OCI-LY7 (cell line): ENCODE measurements around the gene ASB1. TPM values are rescaled to one million over a fixed set of nuclear protein-coding genes. Genes with fewer than 3 reads are reported as not detected.

Experiments used
- BruUV-seq: library from RNA; stranded (reverse); fragments of 400-500 nt; replicated peaks from 2 replicates; lab custom pipeline; 2021; lab: Mats Ljungman, UMichigan
- CTCF ChIA-PET: fragments of 300-600 bp; sonication (Branson Sonifier 250); formaldehyde crosslinking; loops from one replicate; lab custom pipeline; 2022; ENCODE audit warnings: antibody characterized with exemption; ENCODE audit not compliant: unreplicated experiment; lab: Charles Lee
- POLR2A ChIA-PET: fragments of 300-600 bp; sonication (Branson Sonifier 250); formaldehyde crosslinking; loops from one replicate; lab custom pipeline; 2022; ENCODE audit warnings: antibody characterized with exemption; lab: Charles Lee
- DNase-seq: peaks from one replicate; pipeline ENCODE4 v3.0.0-alpha.2; 2015; ENCODE audit warnings: low spot score
- H2AFZ ChIP-seq: fragments of 200-600 bp; sonication (generic), shearing (Covaris generic); 2 replicates; pipeline ENCODE4 v1.6.1; 2014; ENCODE audit warnings: mild to moderate bottlenecking, antibody characterized with exemption, low read length, moderate library complexity
- H3K27ac ChIP-seq: fragments of 200-600 bp; sonication (generic); 2 replicates; pipeline ENCODE4 v1.5.1; 2014; ENCODE audit warnings: mixed run types, low read depth, mild to moderate bottlenecking, moderate library complexity, low read length, inconsistent platforms; ENCODE audit not compliant: poor library complexity, severe bottlenecking
- H3K36me3 ChIP-seq: fragments of 200-600 bp; sonication (generic); 2 replicates; pipeline ENCODE4 v1.6.1; 2014; ENCODE audit warnings: mild to moderate bottlenecking, antibody characterized with exemption, low read length, moderate library complexity, mixed read lengths; ENCODE audit not compliant: insufficient read depth
- H3K4me1 ChIP-seq: fragments of 200-600 bp; sonication (generic); 2 replicates; pipeline ENCODE4 v1.5.1; 2014; ENCODE audit warnings: mild to moderate bottlenecking, low read length; ENCODE audit not compliant: insufficient read depth, poor library complexity, severe bottlenecking
- H3K4me2 ChIP-seq: fragments of 200-600 bp; sonication (generic); 2 replicates; pipeline ENCODE4 v1.6.1; 2014; ENCODE audit warnings: mild to moderate bottlenecking, low read length
- H3K4me3 ChIP-seq: fragments of 200-600 bp; sonication (generic); 2 replicates; pipeline ENCODE4 v1.5.1; 2014; ENCODE audit warnings: mild to moderate bottlenecking, low read depth, low read length; ENCODE audit not compliant: poor library complexity, severe bottlenecking
- H3K79me2 ChIP-seq: fragments of 200-600 bp; sonication (generic); 2 replicates; pipeline ENCODE4 v1.6.1; 2016; ENCODE audit warnings: low read depth, mild to moderate bottlenecking, low read length, moderate library complexity, mixed read lengths; ENCODE audit not compliant: insufficient read depth
- H3K9me2 ChIP-seq: fragments of 200-600 bp; sonication (generic); 2 replicates; pipeline ENCODE4 v1.6.1; 2016; ENCODE audit warnings: mild to moderate bottlenecking, low read length, mixed read lengths; ENCODE audit not compliant: insufficient read depth
- H3K9me3 ChIP-seq: fragments of 200-600 bp; sonication (generic); 2 replicates; pipeline ENCODE4 v1.6.1; 2014; ENCODE audit warnings: mild to moderate bottlenecking, mixed run types, low read length, mixed read lengths
- H4K20me1 ChIP-seq: fragments of 200-600 bp; sonication (generic); 2 replicates; pipeline ENCODE4 v1.6.1; 2014; ENCODE audit warnings: mild to moderate bottlenecking, antibody characterized with exemption, low read length, moderate library complexity, mixed read lengths; ENCODE audit not compliant: insufficient read depth
- EZH2phosphoT487 ChIP-seq: fragments of 200-600 bp; sonication (generic); IDR thresholded peaks from 2 replicates; pipeline ENCODE4 v1.6.1; 2018; ENCODE audit warnings: low read depth, borderline replicate concordance, mild to moderate bottlenecking, mixed run types, antibody characterized with exemption, low read length, moderate library complexity, mixed read lengths
- intact Hi-C: fragments of 100-400 bp; cut with micrococcal nuclease; formaldehyde crosslinking; loops from one replicate; pipeline ENCODE4 v1.10.0; 2022; ENCODE audit not compliant: unreplicated experiment
- total RNA-seq, 2 experiments: library from RNA; depleted of rRNA in 1 of 2; stranded (reverse); fragments of >200 nt in 1 of 2; shearing (Covaris generic) in 1 of 2; gene quantifications; 2 replicates each; pipeline ENCODE4 v1.2.3, GENCODE V29; 2014 to 2022
- TF ChIP-seq, protein P1 (sequence below): fragments of 200-600 bp; sonication (generic); conservative IDR thresholded peaks from 2 replicates; pipeline ENCODE4 v1.5.1; 2014; ENCODE audit warnings: mild to moderate bottlenecking, antibody characterized with exemption, low read length, moderate library complexity, mixed read lengths

Gene ASB1
- total RNA-seq, 2 experiments from 2014 or later: 19.4 to 37.7 TPM

DNA sequence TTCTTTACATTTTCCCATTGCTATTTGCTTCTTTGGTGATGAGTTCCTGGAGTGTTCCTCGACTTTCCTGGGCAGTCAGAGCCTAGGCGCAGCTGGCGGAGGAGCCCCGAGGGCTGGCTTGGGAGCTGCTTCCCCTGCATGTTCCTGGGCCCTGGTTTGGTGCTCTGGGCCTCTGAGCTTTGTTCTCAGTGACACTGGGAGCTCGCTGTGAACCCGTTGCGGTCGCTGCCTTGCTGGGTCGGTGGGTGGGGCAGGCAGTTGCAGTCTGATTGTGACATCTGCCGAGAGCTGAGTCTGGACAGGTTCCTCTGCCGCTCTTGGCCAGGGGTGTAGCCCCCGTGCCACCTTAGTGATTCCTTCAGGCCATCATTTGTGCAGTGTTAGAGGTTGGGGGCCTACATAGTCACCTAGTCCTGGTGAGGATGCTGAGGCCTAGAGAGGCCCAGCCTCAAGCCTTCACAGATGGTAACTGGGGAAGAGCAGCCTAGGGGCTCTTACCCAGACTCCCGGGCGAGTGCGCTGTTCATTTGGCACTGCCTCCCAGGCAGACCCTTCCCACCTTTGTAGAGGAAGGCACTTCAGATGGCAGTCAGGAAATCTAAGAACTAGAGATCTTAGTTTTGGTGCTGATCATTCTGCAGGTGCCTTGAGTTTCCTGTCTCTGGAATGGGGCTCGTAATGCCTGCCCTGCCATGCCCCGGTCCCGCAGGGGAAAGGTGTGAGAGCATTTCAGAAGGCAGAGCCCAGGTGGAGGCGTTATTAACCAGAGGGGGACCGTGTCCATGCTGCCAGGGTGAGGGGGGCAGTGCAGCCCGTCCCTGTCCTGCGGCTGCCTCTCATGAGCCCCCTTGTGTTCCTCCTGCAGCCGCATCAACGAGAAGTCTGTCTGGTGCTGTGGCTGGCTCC lies 8.4 kb downstream of the ASB1 start:
- H3K27ac ChIP-seq: no peak overlapping the region
- H3K4me3 ChIP-seq: no peak overlapping the region
- peaks cover 34% of the 10 kb centered on the region; the same call in 1 of the 2 replicates for H3K79me2 ChIP-seq
- intact Hi-C loops: no loop called here
- H2AFZ ChIP-seq: no peak overlapping the region
- TF ChIP-seq EZH2phosphoT487: no peak
- TF ChIP-seq, protein P1, sequence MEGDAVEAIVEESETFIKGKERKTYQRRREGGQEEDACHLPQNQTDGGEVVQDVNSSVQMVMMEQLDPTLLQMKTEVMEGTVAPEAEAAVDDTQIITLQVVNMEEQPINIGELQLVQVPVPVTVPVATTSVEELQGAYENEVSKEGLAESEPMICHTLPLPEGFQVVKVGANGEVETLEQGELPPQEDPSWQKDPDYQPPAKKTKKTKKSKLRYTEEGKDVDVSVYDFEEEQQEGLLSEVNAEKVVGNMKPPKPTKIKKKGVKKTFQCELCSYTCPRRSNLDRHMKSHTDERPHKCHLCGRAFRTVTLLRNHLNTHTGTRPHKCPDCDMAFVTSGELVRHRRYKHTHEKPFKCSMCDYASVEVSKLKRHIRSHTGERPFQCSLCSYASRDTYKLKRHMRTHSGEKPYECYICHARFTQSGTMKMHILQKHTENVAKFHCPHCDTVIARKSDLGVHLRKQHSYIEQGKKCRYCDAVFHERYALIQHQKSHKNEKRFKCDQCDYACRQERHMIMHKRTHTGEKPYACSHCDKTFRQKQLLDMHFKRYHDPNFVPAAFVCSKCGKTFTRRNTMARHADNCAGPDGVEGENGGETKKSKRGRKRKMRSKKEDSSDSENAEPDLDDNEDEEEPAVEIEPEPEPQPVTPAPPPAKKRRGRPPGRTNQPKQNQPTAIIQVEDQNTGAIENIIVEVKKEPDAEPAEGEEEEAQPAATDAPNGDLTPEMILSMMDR: no peak
- DNase-seq: no peak
- no peaks in the 10 kb centered on the region for H3K4me1 ChIP-seq
- no peaks in the 10 kb centered on the region for H3K9me3 ChIP-seq
- CTCF ChIA-PET: no interaction called here
- H3K4me2 ChIP-seq: no peak overlapping the region
- POLR2A ChIA-PET: no interaction called here
- H4K20me1 ChIP-seq: no peaks in the 10 kb centered on the region
- no peaks in the 10 kb centered on the region for H3K9me2 ChIP-seq
- H3K36me3 ChIP-seq: peaks cover 75% of the 10 kb centered on the region
- BruUV-seq: no TSS peak

DNA sequence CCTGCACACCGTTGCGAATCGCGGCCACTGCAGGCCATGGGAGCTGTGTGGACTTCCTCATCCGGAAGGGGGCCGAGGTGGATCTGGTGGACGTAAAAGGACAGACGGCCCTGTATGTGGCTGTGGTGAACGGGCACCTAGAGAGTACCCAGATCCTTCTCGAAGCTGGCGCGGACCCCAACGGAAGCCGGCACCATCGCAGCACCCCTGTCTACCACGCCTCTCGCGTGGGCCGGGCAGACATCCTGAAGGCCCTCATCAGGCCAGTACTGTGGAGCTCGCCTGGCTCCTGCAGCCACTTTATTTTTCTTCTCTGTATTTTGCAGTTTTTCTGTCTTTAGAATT lies 9.0 kb downstream of the ASB1 start:
- TF ChIP-seq EZH2phosphoT487: no peak
- TF ChIP-seq, protein P1: no peak
- no peak overlapping the region for H3K27ac ChIP-seq
- H4K20me1 ChIP-seq: no peaks in the 10 kb centered on the region
- peaks cover 75% of the 10 kb centered on the region for H3K36me3 ChIP-seq
- POLR2A ChIA-PET: interaction anchor here (1.1 kb wide), 1 partner anchor 18 kb away, joined by 3 read pairs; no protein-coding TSS in a partner anchor
- no peaks in the 10 kb centered on the region for H3K9me3 ChIP-seq
- CTCF ChIA-PET: no interaction called here
- H3K9me2 ChIP-seq: no peaks in the 10 kb centered on the region
- H3K4me3 ChIP-seq: no peak overlapping the region
- no peaks in the 10 kb centered on the region for H3K4me1 ChIP-seq
- H3K79me2 ChIP-seq: peaks cover 27% of the 10 kb centered on the region; the same call in 1 of the 2 replicates
- intact Hi-C loops: no loop called here
- BruUV-seq: no TSS peak
- DNase-seq: no peak
- no peak overlapping the region for H2AFZ ChIP-seq
- no peak overlapping the region for H3K4me2 ChIP-seq
